ENCODE results near the gene TIGD3.

TIGD3 gene

GRCh38 chr11:65373839-65374580, 19.5 kb downstream of the TIGD3 start:
- no peak for FAIRE-seq

GRCh38 chr11:65375012-65375411, 20.5 kb downstream of the TIGD3 start:
- no peak for FAIRE-seq

- FAIRE-seq = no peak
Measured at GRCh38 chr11:65376138-65376713, 21.7 kb downstream of the TIGD3 start.

GRCh38 chr11:65377036-65377435, 22.5 kb downstream of the TIGD3 start:
- FAIRE-seq = no peak

- no peak for FAIRE-seq
Measured at GRCh38 chr11:65377777-65378176, 23.2 kb downstream of the TIGD3 start.

- no peak for FAIRE-seq
Measured at GRCh38 chr11:65378208-65378927, 23.8 kb downstream of the TIGD3 start.

GRCh38 chr11:65378928-65379638, 24.5 kb downstream of the TIGD3 start:
- FAIRE-seq = no peak

GRCh38 chr11:65379698-65380459, 25.3 kb downstream of the TIGD3 start:
- no peak for FAIRE-seq

- no peak for FAIRE-seq
Measured at GRCh38 chr11:65380460-65381119, 26.0 kb downstream of the TIGD3 start.

- no peak for FAIRE-seq
Measured at GRCh38 chr11:65381716-65382032, 27.1 kb downstream of the TIGD3 start.

- FAIRE-seq = no peak
Measured at GRCh38 chr11:65382033-65382803, 27.7 kb downstream of the TIGD3 start, which contains the start of gene SLC25A45. TSS of gene SLC25A45 (minus strand) at chr11:65382646. CDS start at chr11:65381951, 695 bp downstream.

- no peak for FAIRE-seq
Measured at GRCh38 chr11:65382804-65383368, 28.3 kb downstream of the TIGD3 start.

GRCh38 chr11:65383778-65384177, 29.2 kb downstream of the TIGD3 start:
- FAIRE-seq = no peak

- FAIRE-seq = no peak
Measured at GRCh38 chr11:65384301-65384889, 29.8 kb downstream of the TIGD3 start.

GRCh38 chr11:65386307-65387140, 32.0 kb downstream of the TIGD3 start, which contains the start of gene FRMD8:
TSS of gene FRMD8 (plus strand) at chr11:65386637. CDS start at chr11:65387037, 400 bp downstream.
- no peak for FAIRE-seq

GRCh38 chr11:65388731-65389130, 34.2 kb downstream of the TIGD3 start:
- no peak for FAIRE-seq

GRCh38 chr11:65389294-65389980, 34.9 kb downstream of the TIGD3 start:
- no peak for FAIRE-seq

GRCh38 chr11:65390099-65390941, 35.8 kb downstream of the TIGD3 start:
- FAIRE-seq = no peak
